Dendritic cell treated with granulocyte-macrophage colony-stimulating factor and Interleukin-4, amounts not matched to agents 40 ng/mL and 50 ng/mL, for 4 days (primary cell): ENCODE measurements around the gene MYO19.
"Not testable (repeated sequence)": the region's sequence is repeated elsewhere in the genome, so short reads cannot be mapped to it uniquely, and the experiment has no call there.

Experiments
- H3K27ac Mint-ChIP-seq: one replicate; pipeline ENCODE4 v1.8.0; 2022; ENCODE audit warnings: mild to moderate bottlenecking, mixed read lengths
- H3K27me3 Mint-ChIP-seq: one replicate; pipeline ENCODE4 v1.8.0; 2022; ENCODE audit warnings: mild to moderate bottlenecking, mixed read lengths
- H3K36me3 Mint-ChIP-seq: one replicate; pipeline ENCODE4 v1.8.0; 2022; ENCODE audit warnings: low read depth, mixed read lengths
- H3K4me1 Mint-ChIP-seq: one replicate; pipeline ENCODE4 v1.8.0; 2022; ENCODE audit warnings: low read depth, mixed read lengths
- H3K4me3 Mint-ChIP-seq: one replicate; pipeline ENCODE4 v1.8.0; 2022; ENCODE audit warnings: mild to moderate bottlenecking, moderate library complexity, mixed read lengths
- H3K9me3 Mint-ChIP-seq: one replicate; pipeline ENCODE4 v1.8.0; 2022; ENCODE audit warnings: mixed read lengths
- intact Hi-C: fragments of 100-400 bp; cut with micrococcal nuclease; formaldehyde crosslinking; loops from one replicate; pipeline ENCODE4 v1.15.0; 2022

Gene MYO19

GRCh38 chr17:36457701-36458100 is 77.0 kb downstream of the MYO19 start:
- H3K4me1 Mint-ChIP-seq, H3K36me3 Mint-ChIP-seq, intact Hi-C loops, H3K27ac Mint-ChIP-seq, H3K9me3 Mint-ChIP-seq, H3K4me3 Mint-ChIP-seq: not testable (repeated sequence)
- H3K27me3 Mint-ChIP-seq = peaks cover 19% of the 10 kb centered on the region

- H3K4me1 Mint-ChIP-seq, intact Hi-C loops, H3K9me3 Mint-ChIP-seq, H3K27ac Mint-ChIP-seq, H3K27me3 Mint-ChIP-seq, H3K4me3 Mint-ChIP-seq, H3K36me3 Mint-ChIP-seq: not testable (repeated sequence)
These were observed 81.8 kb downstream of the MYO19 start for GRCh38 chr17:36452888-36453287.

GRCh38 chr17:36449997-36450396 is 84.7 kb downstream of the MYO19 start:
- H3K4me1 Mint-ChIP-seq, H3K27ac Mint-ChIP-seq, H3K27me3 Mint-ChIP-seq, H3K4me3 Mint-ChIP-seq, H3K36me3 Mint-ChIP-seq, H3K9me3 Mint-ChIP-seq, intact Hi-C loops: not testable (repeated sequence)
